Keratinocyte (primary cell): ENCODE measurements around the gene SLAMF8. TPM values are rescaled to one million over a fixed set of nuclear protein-coding genes. Genes with fewer than 3 reads are reported as not detected.

Experiments used
- DNase-seq: peaks from one replicate; pipeline ENCODE4 v3.0.0-alpha.2; 2011; ENCODE audit warnings: low read depth, missing footprints, low spot score
- FAIRE-seq: peaks from 2 replicates; lab custom pipeline; 2011; peaks lifted over from hg19 to GRCh38; lab: Jason Lieb, UNC
- H2AFZ ChIP-seq: 2 replicates; pipeline ENCODE4 v1.6.0; 2012; ENCODE audit warnings: low read length, control low read depth, inconsistent platforms; ENCODE audit not compliant: control insufficient read depth
- H3K27ac ChIP-seq: 2 replicates; pipeline ENCODE4 v1.5.1; 2011; ENCODE audit warnings: low read length; ENCODE audit not compliant: control insufficient read depth, insufficient read depth
- H3K27me3 ChIP-seq: 3 replicates; pipeline ENCODE4 v1.6.0; 2011; ENCODE audit warnings: low read length; ENCODE audit not compliant: control insufficient read depth, insufficient read depth; ENCODE audit errors: extremely low read depth
- H3K36me3 ChIP-seq, 2 experiments: 2 replicates in 1 of 2; 3 replicates in 1 of 2; pipeline ENCODE4 v1.5.1; 2011; ENCODE audit warnings: low read length in 2 of 2, mild to moderate bottlenecking in 1 of 2; ENCODE audit not compliant: control insufficient read depth in 2 of 2, insufficient read depth in 2 of 2; ENCODE audit errors: extremely low read depth in 1 of 2
- H3K4me1 ChIP-seq: 3 replicates; pipeline ENCODE4 v1.5.1; 2011; ENCODE audit warnings: low read length; ENCODE audit not compliant: control insufficient read depth, insufficient read depth; ENCODE audit errors: extremely low read depth
- H3K4me2 ChIP-seq: 3 replicates; pipeline ENCODE4 v1.6.0; 2011; ENCODE audit warnings: low read depth, low read length; ENCODE audit not compliant: control insufficient read depth, insufficient read depth; ENCODE audit errors: extremely low read depth
- H3K4me3 ChIP-seq, 3 experiments: fragments of 200-600 bp in 1 of 3; sonication (generic) in 1 of 3; 2 replicates in 2 of 3; 3 replicates in 1 of 3; pipeline ENCODE4 v1.5.1; 2011 to 2016; ENCODE audit warnings: low read length in 3 of 3, mild to moderate bottlenecking in 3 of 3, control low read depth in 2 of 3, inconsistent platforms in 1 of 3, low read depth in 1 of 3, mixed read lengths in 1 of 3, mixed run types in 1 of 3, moderate library complexity in 1 of 3; ENCODE audit not compliant: control insufficient read depth in 2 of 3, insufficient read depth in 2 of 3; ENCODE audit errors: extremely low read depth in 1 of 3
- H3K79me2 ChIP-seq: 2 replicates; pipeline ENCODE4 v1.6.0; 2012; ENCODE audit warnings: low read length; ENCODE audit not compliant: control insufficient read depth, insufficient read depth
- H3K9ac ChIP-seq: 3 replicates; pipeline ENCODE4 v1.6.0; 2011; ENCODE audit warnings: low read length; ENCODE audit not compliant: control insufficient read depth, insufficient read depth; ENCODE audit errors: extremely low read depth
- H3K9me1 ChIP-seq: 3 replicates; pipeline ENCODE4 v1.6.0; 2011; ENCODE audit warnings: low read length; ENCODE audit not compliant: control insufficient read depth, insufficient read depth; ENCODE audit errors: extremely low read depth
- H3K9me3 ChIP-seq: 2 replicates; pipeline ENCODE4 v1.5.1; 2012; ENCODE audit warnings: low read depth, low read length; ENCODE audit not compliant: control insufficient read depth
- H4K20me1 ChIP-seq: 3 replicates; pipeline ENCODE4 v1.6.0; 2011; ENCODE audit warnings: low read length; ENCODE audit not compliant: control insufficient read depth, insufficient read depth; ENCODE audit errors: extremely low read depth
- CTCF ChIP-seq, 3 experiments: IDR thresholded peaks in 1 of 3; conservative IDR thresholded peaks in 1 of 3; optimal IDR thresholded peaks in 1 of 3; 2 replicates in 2 of 3; 3 replicates in 1 of 3; pipeline versions ENCODE3 to v1.5.1; 2011; ENCODE audit warnings: low read length in 3 of 3, mild to moderate bottlenecking in 3 of 3, moderate library complexity in 2 of 3, control low read depth in 1 of 3, inconsistent platforms in 1 of 3; ENCODE audit not compliant: insufficient read depth in 2 of 3; ENCODE audit errors: extremely low read depth in 1 of 3
- EZH2 ChIP-seq: IDR thresholded peaks from one replicate; pipeline ENCODE4 v1.6.1; 2012; ENCODE audit warnings: inconsistent platforms, mild to moderate bottlenecking, low read length, moderate library complexity
- dilution Hi-C: fragments of 300-500 bp; cut with MboI; formaldehyde crosslinking; loops from one replicate; pipeline ENCODE4 v1.7.0; 2020; ENCODE audit warnings: low sequenced_read_pairs; ENCODE audit not compliant: extremely low pct_ligation_motif_present
- polyA plus RNA-seq, 5 experiments: library from polyadenylated mRNA; depleted of rRNA in 3 of 5; stranded (reverse) in 3 of 5; stranded (forward) in 1 of 5; unstranded in 1 of 5; fragments of >200 nt; gene quantifications; 1 replicate in 1 of 5; 2 replicates in 3 of 5; 3 replicates in 1 of 5; pipeline versions ENCODE4 v1.2.1 to v1.2.3, GENCODE V29; 2011 to 2012; ENCODE audit warnings: missing spikeins in 2 of 5, low read depth in 1 of 5, low replicate concordance in 1 of 5

Gene SLAMF8
- polyA plus RNA-seq, 1 donor (not counting 4 experiments of a cell fraction or from before 2014, with no cell fraction given) = not detected

GRCh38 chr1:159791461-159791860, 35.2 kb upstream of the SLAMF8 start:
- no peak for DNase-seq
- Histone ChIP-seq H3K27me3 (peaks cover 13% of the 10 kb centered on the region), H3K9me3 (no peaks in the 10 kb centered on the region), H3K36me3 (no peaks in the 10 kb centered on the region), H3K4me1 (peaks cover 7% of the 10 kb centered on the region), H3K9ac (no peak overlapping the region), H3K79me2 (no peaks in the 10 kb centered on the region), H3K4me3 (no peak overlapping the region), H3K4me2 (no peak overlapping the region), H2AFZ (no peak overlapping the region), H4K20me1 (no peaks in the 10 kb centered on the region), H3K9me1 (no peaks in the 10 kb centered on the region), H3K27ac (no peak overlapping the region)
- FAIRE-seq = no peak
- dilution Hi-C loops = loop anchor here (25.0 kb wide), 1 partner anchor 246 kb away; the partner anchor contains the start of gene PIGM
- no peak for TF ChIP-seq CTCF (optimal IDR thresholded peaks at IDR 0.05 in 1 of 3, IDR thresholded peaks at IDR 0.05 in 1 of 3, conservative IDR thresholded peaks at IDR 0.05 in 1 of 3; ENCODE audit: extremely low read depth in 1 of 3, insufficient read depth in 2 of 3, low read length in 3 of 3)
- no peak for TF ChIP-seq EZH2

GRCh38 chr1:159795534-159795933, 31.1 kb upstream of the SLAMF8 start:
- peaks cover 13% of the 10 kb centered on the region for H3K27me3 ChIP-seq
- H2AFZ ChIP-seq = no peak overlapping the region
- dilution Hi-C loops = loop anchor here (5.0 to 25.0 kb wide), 2 partner anchors 92 to 242 kb away; partner anchors contain the start of gene PIGM
- H3K27ac ChIP-seq = no peak overlapping the region
- TF ChIP-seq EZH2 (no peak), CTCF (optimal IDR thresholded peaks at IDR 0.05 in 1 of 3, IDR thresholded peaks at IDR 0.05 in 1 of 3, conservative IDR thresholded peaks at IDR 0.05 in 1 of 3; ENCODE audit: extremely low read depth in 1 of 3, insufficient read depth in 2 of 3, low read length in 3 of 3) (no peak)
- no peaks in the 10 kb centered on the region for H3K9me1 ChIP-seq
- no peaks in the 10 kb centered on the region for H3K4me1 ChIP-seq
- H4K20me1 ChIP-seq = no peaks in the 10 kb centered on the region
- H3K9me3 ChIP-seq = no peaks in the 10 kb centered on the region
- H3K4me2 ChIP-seq = no peak overlapping the region
- H3K36me3 ChIP-seq = no peaks in the 10 kb centered on the region
- no peak overlapping the region for H3K9ac ChIP-seq
- H3K4me3 ChIP-seq = no peak overlapping the region
- no peaks in the 10 kb centered on the region for H3K79me2 ChIP-seq
- FAIRE-seq (no peak), DNase-seq (no peak)
